Uterus (tissue), 2 donors: ENCODE data around the gene ARHGAP15.

Source experiments
- CTCF ChIP-seq, 4 experiments: fragments of 200-600 bp in 2 of 4; fragments of 450-650 bp in 2 of 4; sonication (generic) in 2 of 4; IDR thresholded peaks; one replicate each; pipeline ENCODE4 v1.5.1; 2016 to 2019; ENCODE audit warnings: antibody characterized with exemption in 4 of 4, mild to moderate bottlenecking in 2 of 4, moderate library complexity in 1 of 4
- POLR2A ChIP-seq, 2 donors: fragments of 450-650 bp; IDR thresholded peaks; one replicate each; pipeline ENCODE4 v1.6.1; 2016; ENCODE audit warnings: antibody characterized with exemption in 2 of 2, mild to moderate bottlenecking in 1 of 2, moderate library complexity in 1 of 2

- TF ChIP-seq CTCF (IDR thresholded peaks at IDR 0.05) (no peak), POLR2A (IDR thresholded peaks at IDR 0.05) (no peak)
Observed at GRCh38 chr2:143313861-143314260, 184.6 kb downstream of the ARHGAP15 start.
